ENCODE results near the gene TUBA1C. TPM values are rescaled to one million over a fixed set of nuclear protein-coding genes. Genes with fewer than 3 reads are reported as not detected.
A peak's percentile ranks its signal among the peaks of the same experiment; 100 is the strongest.
"Not testable (repeated sequence)": the region's sequence is repeated elsewhere in the genome, so short reads cannot be mapped to it uniquely, and the experiment has no call there.

Gene TUBA1C
- total and polyA plus RNA-seq, 12 donors = 30.1 to 292 (median 93.3) TPM

GRCh38 chr12:49255857-49256637, 8.8 kb upstream of the TUBA1C start:
- 71 to 77% (median 72%) methylated on average over 10 to 11 of the region's 11 CpGs for WGBS, 4 donors
- Histone ChIP-seq H3K27ac (peak overlapping the region in 2 of 5 donors; percentile 26 to 28), H3K9me3 (replicated peaks in 1 of 3) (no peaks in the 10 kb centered on the region), H3K4me1 (replicated peaks in 1 of 2) (peaks cover 6 to 22% of the 10 kb centered on the region in 2 donors), H3K36me3 (replicated peaks in 1 of 2) (no peaks in the 10 kb centered on the region), H3K27me3 (no peaks in the 10 kb centered on the region), H3K4me3 (no peak overlapping the region)
- no peak for TF ChIP-seq POLR2A (IDR thresholded peaks at IDR 0.05)
- DNase-seq = no peak
- intact Hi-C loops (cut with DNase I) = no loop called here

GRCh38 chr12:49257508-49258184, 7.2 kb upstream of the TUBA1C start:
- H3K4me3 ChIP-seq; H3K27me3 ChIP-seq; H3K27ac ChIP-seq; intact Hi-C loops (cut with DNase I); H3K36me3 ChIP-seq (replicated peaks in 1 of 2); H3K9me3 ChIP-seq (replicated peaks in 1 of 3); DNase-seq: not testable (repeated sequence)
- WGBS, 4 donors = 86 to 97% (median 91%) methylated on average over 10 of the region's 10 CpGs
- H3K4me1 ChIP-seq (replicated peaks in 1 of 2) = peaks cover 6 to 22% of the 10 kb centered on the region in 2 donors

- Histone ChIP-seq H3K4me1 (replicated peaks in 1 of 2) (peaks cover 11 to 32% of the 10 kb centered on the region in 2 donors), H3K9me3 (replicated peaks in 1 of 3) (no peaks in the 10 kb centered on the region), H3K27ac (no peak overlapping the region), H3K4me3 (no peak overlapping the region), H3K36me3 (replicated peaks in 1 of 2) (no peaks in the 10 kb centered on the region), H3K27me3 (no peaks in the 10 kb centered on the region)
- no peak for DNase-seq
- intact Hi-C loops (cut with DNase I) = no loop called here
- TF ChIP-seq CTCF (IDR thresholded peaks at IDR 0.05) = no peak
- no peak for TF ChIP-seq POLR2A (IDR thresholded peaks at IDR 0.05)
- 84 to 95% (median 89%) methylated on average over 4 of the region's 4 CpGs for WGBS, 4 donors
Measured at GRCh38 chr12:49259452-49259851, 5.4 kb upstream of the TUBA1C start.

GRCh38 chr12:49260166-49260565, 4.7 kb upstream of the TUBA1C start:
- H3K4me3 ChIP-seq = no peak overlapping the region
- TF ChIP-seq CTCF (IDR thresholded peaks at IDR 0.05) = no peak
- no peak for TF ChIP-seq POLR2A (IDR thresholded peaks at IDR 0.05)
- WGBS, 4 donors = 30 to 60% (median 46%) methylated on average over 3 of the region's 3 CpGs
- DNase-seq = no peak
- no peaks in the 10 kb centered on the region for H3K9me3 ChIP-seq (replicated peaks in 1 of 3)
- H3K36me3 ChIP-seq (replicated peaks in 1 of 2) = no peaks in the 10 kb centered on the region
- intact Hi-C loops (cut with DNase I) = no loop called here
- peaks cover 11 to 32% of the 10 kb centered on the region in 2 donors for H3K4me1 ChIP-seq (replicated peaks in 1 of 2)
- no peaks in the 10 kb centered on the region for H3K27me3 ChIP-seq
- H3K27ac ChIP-seq = no peak overlapping the region

GRCh38 chr12:49260571-49261363, 4.1 kb upstream of the TUBA1C start:
- Histone ChIP-seq H3K27me3 (no peaks in the 10 kb centered on the region), H3K36me3 (replicated peaks in 1 of 2) (no peaks in the 10 kb centered on the region), H3K4me3 (no peak overlapping the region), H3K27ac (no peak overlapping the region), H3K9me3 (replicated peaks in 1 of 3) (no peaks in the 10 kb centered on the region), H3K4me1 (replicated peaks in 1 of 2) (peaks cover 12 to 35% of the 10 kb centered on the region in 2 donors)
- intact Hi-C loops (cut with DNase I) = no loop called here
- TF ChIP-seq POLR2A (IDR thresholded peaks at IDR 0.05) (no peak), CTCF (IDR thresholded peaks at IDR 0.05) (no peak)
- DNase-seq = no peak
- 89 to 92% (median 90%) methylated on average over 11 of the region's 11 CpGs for WGBS, 4 donors
